ENCODE data around the gene GLIS1. TPM values are rescaled to one million over a fixed set of nuclear protein-coding genes. Genes with fewer than 3 reads are reported as not detected.

Gene GLIS1
- total and polyA plus RNA-seq, 2 experiments from 2014 or later: 0.26 to 0.31 TPM

GRCh38 chr1:53505891-53506290 is 233.1 kb downstream of the GLIS1 start:
- Histone ChIP-seq H3K4me1 (ENCODE audit: insufficient read depth) (peaks cover 5% of the 10 kb centered on the region; the same call in 1 of the 2 replicates), H3K79me2 (replicated peaks; ENCODE audit: insufficient read depth) (no peaks in the 10 kb centered on the region), H3K36me3 (ENCODE audit: insufficient read depth) (no peaks in the 10 kb centered on the region), H2AFZ (no peak overlapping the region), H3K27me3 (ENCODE audit: insufficient read depth) (no peaks in the 10 kb centered on the region), H3F3A (replicated peaks; ENCODE audit: low read depth) (no peaks in the 10 kb centered on the region), H3K9me2 (ENCODE audit: insufficient read depth) (no peaks in the 10 kb centered on the region), H3K4me2 (no peak overlapping the region), H3K4me3 (no peak overlapping the region), H3K27ac (ENCODE audit: low read depth) (no peak overlapping the region), H4K20me1 (replicated peaks; ENCODE audit: insufficient read depth) (no peaks in the 10 kb centered on the region)
- Mint-ChIP-seq H3K4me3 (no peak overlapping the region), H3K27me3 (ENCODE audit: insufficient read depth, low read depth, poor library complexity) (peaks cover 10% of the 10 kb centered on the region), H3K4me1 (peaks cover 25% of the 10 kb centered on the region), H3K36me3 (ENCODE audit: low read depth) (no peaks in the 10 kb centered on the region; the same call in 2 of the 3 replicates), H3K27ac (no peak overlapping the region), H3K9me3 (no peaks in the 10 kb centered on the region; the same call in 2 of the 3 replicates)
- ATAC-seq (no peak), DNase-seq (ENCODE audit: low spot score) (no peak)
- no peak for TF ChIP-seq CREB1 (CRISPR knock-in tag; IDR thresholded peaks at IDR 0.05; ENCODE audit: low read depth)
- no peak for TF ChIP-seq EZH2 (IDR thresholded peaks at IDR 0.05; ENCODE audit: low read depth, unreplicated experiment)
- no peak for TF ChIP-seq EZH2phosphoT487 (IDR thresholded peaks at IDR 0.05; ENCODE audit: unreplicated experiment)
- no peak for TF ChIP-seq NANOG (IDR thresholded peaks at IDR 0.05; ENCODE audit: borderline replicate concordance)
- TF ChIP-seq CTCF (conservative IDR thresholded peaks at IDR 0.05; ENCODE audit: low read depth in 2 of 2): no peak
- TF ChIP-seq, protein P1, sequence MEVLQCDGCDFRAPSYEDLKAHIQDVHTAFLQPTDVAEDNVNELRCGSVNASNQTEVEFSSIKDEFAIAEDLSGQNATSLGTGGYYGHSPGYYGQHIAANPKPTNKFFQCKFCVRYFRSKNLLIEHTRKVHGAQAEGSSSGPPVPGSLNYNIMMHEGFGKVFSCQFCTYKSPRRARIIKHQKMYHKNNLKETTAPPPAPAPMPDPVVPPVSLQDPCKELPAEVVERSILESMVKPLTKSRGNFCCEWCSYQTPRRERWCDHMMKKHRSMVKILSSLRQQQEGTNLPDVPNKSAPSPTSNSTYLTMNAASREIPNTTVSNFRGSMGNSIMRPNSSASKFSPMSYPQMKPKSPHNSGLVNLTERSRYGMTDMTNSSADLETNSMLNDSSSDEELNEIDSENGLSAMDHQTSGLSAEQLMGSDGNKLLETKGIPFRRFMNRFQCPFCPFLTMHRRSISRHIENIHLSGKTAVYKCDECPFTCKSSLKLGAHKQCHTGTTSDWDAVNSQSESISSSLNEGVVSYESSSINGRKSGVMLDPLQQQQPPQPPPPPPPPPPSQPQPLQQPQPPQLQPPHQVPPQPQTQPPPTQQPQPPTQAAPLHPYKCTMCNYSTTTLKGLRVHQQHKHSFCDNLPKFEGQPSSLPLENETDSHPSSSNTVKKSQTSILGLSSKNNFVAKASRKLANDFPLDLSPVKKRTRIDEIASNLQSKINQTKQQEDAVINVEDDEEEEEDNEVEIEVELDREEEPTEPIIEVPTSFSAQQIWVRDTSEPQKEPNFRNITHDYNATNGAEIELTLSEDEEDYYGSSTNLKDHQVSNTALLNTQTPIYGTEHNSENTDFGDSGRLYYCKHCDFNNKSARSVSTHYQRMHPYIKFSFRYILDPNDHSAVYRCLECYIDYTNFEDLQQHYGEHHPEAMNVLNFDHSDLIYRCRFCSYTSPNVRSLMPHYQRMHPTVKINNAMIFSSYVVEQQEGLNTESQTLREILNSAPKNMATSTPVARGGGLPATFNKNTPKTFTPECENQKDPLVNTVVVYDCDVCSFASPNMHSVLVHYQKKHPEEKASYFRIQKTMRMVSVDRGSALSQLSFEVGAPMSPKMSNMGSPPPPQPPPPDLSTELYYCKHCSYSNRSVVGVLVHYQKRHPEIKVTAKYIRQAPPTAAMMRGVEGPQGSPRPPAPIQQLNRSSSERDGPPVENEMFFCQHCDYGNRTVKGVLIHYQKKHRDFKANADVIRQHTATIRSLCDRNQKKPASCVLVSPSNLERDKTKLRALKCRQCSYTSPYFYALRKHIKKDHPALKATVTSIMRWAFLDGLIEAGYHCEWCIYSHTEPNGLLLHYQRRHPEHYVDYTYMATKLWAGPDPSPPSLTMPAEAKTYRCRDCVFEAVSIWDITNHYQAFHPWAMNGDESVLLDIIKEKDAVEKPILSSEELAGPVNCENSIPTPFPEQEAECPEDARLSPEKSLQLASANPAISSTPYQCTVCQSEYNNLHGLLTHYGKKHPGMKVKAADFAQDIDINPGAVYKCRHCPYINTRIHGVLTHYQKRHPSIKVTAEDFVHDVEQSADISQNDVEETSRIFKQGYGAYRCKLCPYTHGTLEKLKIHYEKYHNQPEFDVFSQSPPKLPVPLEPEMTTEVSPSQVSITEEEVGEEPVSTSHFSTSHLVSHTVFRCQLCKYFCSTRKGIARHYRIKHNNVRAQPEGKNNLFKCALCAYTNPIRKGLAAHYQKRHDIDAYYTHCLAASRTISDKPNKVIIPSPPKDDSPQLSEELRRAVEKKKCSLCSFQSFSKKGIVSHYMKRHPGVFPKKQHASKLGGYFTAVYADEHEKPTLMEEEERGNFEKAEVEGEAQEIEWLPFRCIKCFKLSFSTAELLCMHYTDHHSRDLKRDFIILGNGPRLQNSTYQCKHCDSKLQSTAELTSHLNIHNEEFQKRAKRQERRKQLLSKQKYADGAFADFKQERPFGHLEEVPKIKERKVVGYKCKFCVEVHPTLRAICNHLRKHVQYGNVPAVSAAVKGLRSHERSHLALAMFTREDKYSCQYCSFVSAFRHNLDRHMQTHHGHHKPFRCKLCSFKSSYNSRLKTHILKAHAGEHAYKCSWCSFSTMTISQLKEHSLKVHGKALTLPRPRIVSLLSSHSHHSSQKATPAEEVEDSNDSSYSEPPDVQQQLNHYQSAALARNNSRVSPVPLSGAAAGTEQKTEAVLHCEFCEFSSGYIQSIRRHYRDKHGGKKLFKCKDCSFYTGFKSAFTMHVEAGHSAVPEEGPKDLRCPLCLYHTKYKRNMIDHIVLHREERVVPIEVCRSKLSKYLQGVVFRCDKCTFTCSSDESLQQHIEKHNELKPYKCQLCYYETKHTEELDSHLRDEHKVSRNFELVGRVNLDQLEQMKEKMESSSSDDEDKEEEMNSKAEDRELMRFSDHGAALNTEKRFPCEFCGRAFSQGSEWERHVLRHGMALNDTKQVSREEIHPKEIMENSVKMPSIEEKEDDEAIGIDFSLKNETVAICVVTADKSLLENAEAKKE (CRISPR knock-in tag; IDR thresholded peaks at IDR 0.05): no peak
- TF ChIP-seq ZNF114 (CRISPR knock-in tag; IDR thresholded peaks at IDR 0.05): no peak
- no peak for TF ChIP-seq JUNB (IDR thresholded peaks at IDR 0.05; ENCODE audit: unreplicated experiment)
- TF ChIP-seq ETS1 (IDR thresholded peaks at IDR 0.05): no peak
- no peak for TF ChIP-seq POLR2AphosphoS5 (IDR thresholded peaks at IDR 0.05; ENCODE audit: low read depth)
- TF ChIP-seq STAT1 (IDR thresholded peaks at IDR 0.05; ENCODE audit: unreplicated experiment): no peak
- TF ChIP-seq, protein P2, sequence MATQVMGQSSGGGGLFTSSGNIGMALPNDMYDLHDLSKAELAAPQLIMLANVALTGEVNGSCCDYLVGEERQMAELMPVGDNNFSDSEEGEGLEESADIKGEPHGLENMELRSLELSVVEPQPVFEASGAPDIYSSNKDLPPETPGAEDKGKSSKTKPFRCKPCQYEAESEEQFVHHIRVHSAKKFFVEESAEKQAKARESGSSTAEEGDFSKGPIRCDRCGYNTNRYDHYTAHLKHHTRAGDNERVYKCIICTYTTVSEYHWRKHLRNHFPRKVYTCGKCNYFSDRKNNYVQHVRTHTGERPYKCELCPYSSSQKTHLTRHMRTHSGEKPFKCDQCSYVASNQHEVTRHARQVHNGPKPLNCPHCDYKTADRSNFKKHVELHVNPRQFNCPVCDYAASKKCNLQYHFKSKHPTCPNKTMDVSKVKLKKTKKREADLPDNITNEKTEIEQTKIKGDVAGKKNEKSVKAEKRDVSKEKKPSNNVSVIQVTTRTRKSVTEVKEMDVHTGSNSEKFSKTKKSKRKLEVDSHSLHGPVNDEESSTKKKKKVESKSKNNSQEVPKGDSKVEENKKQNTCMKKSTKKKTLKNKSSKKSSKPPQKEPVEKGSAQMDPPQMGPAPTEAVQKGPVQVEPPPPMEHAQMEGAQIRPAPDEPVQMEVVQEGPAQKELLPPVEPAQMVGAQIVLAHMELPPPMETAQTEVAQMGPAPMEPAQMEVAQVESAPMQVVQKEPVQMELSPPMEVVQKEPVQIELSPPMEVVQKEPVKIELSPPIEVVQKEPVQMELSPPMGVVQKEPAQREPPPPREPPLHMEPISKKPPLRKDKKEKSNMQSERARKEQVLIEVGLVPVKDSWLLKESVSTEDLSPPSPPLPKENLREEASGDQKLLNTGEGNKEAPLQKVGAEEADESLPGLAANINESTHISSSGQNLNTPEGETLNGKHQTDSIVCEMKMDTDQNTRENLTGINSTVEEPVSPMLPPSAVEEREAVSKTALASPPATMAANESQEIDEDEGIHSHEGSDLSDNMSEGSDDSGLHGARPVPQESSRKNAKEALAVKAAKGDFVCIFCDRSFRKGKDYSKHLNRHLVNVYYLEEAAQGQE (IDR thresholded peaks at IDR 0.05; ENCODE audit: unreplicated experiment): no peak
- TF ChIP-seq ZNF331 (CRISPR knock-in tag; IDR thresholded peaks at IDR 0.05; ENCODE audit: low read depth): no peak

Data from GM23338 (cell line).